Bronchial smooth muscle cell (primary cell): ENCODE data around the gene DPH7. TPM values are rescaled to one million over a fixed set of nuclear protein-coding genes. Genes with fewer than 3 reads are reported as not detected.

Experiments
- total RNA-seq: library from RNA; depleted of rRNA; stranded (reverse); fragments of >200 nt; gene quantifications from 2 replicates; pipeline ENCODE4 v1.2.1, GENCODE V29; 2014

The DPH7 gene
- 15.4 TPM in 2 replicates for total RNA-seq

DNA sequence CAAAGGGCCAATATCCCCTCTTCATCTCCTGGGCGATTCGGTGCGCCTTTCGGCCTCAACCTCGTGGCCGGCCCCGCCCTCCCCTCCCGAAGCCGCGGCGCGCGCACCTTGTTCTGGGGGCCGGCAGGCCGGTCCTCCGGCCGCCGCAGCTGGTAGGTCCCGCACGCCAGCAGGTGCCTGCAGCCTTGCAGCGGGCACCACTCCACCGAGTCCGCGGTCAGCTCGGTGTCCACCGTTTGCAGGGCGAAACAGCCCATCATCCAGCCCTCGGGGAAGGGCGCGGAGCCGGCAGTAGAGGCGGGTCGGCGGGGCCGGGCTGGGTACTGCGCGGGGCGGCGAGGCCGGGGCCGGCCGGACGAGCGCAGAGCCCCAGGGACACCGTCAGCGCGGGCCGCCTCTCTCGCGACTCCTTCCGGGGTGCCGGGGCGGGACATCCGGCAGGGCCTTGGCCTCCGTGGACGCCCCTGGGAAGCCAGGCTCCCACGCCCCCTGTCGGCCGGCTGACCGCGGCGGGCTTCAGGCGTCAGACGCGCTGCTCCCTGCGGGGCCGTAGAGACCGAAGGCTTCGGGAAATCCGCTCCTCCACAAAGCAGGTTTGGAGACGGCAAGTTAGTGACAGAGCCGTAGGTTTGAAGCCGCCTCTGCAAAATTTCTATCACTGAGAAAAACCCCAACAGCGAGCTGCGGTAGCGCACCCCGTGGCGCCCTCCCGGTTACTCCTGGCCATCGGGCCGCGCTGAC, at the start of gene DPH7:
DPH7 (minus strand) TSS at position 408 of the 741 bp plus-strand sequence; CDS start at position 260, 148 bp downstream.

DNA sequence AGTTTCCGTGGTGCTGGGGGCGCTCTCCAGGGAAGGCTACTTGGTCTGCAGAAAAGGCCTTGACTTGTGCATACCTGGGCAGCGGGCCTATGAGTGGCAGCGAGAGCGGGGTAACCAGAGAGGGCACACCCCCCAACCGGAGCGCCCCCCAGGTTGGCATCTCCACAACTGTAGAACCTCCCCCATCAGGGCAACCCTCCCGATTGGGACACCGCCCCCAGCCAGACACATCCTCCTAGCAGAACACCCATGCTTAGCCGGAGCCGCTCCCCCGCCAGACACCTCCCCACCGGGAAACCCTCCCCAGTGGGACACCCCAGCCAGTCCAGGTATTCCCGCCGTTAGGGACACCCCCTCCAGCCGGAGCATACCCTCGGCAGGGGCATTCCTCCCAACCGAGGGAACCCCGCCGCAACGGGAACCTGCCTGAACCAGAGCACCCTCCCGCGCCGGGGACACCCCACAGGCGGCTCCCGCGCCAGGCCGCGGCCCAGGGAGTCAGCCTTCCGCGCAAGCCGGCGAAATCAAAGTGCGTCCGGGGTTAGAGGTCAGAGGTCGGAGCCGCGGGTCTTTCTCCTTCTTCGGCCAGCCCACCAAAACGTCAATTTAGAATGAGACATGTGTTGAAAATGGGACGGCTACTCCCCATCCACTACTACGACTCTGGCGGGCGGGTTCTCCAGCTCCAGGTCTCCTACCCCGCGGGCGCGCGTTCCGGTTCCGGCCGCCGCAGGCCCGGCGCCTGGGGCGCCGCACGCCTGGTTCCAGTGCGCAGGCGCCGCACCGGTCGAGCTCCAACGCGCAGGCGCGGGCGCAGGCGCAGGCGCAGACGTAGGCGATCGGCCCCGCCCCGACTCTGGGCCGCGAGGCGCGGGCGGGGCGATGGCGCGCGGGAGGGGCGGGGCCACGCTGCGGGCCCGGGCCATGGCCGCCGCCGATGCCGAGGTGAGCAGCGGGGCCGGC, 39.7 kb upstream of the DPH7 start, which contains the start of gene EHMT1:
EHMT1 (plus strand) TSS at position 901 of the 963 bp plus-strand sequence; CDS start at position 925, 24 bp downstream.

DNA sequence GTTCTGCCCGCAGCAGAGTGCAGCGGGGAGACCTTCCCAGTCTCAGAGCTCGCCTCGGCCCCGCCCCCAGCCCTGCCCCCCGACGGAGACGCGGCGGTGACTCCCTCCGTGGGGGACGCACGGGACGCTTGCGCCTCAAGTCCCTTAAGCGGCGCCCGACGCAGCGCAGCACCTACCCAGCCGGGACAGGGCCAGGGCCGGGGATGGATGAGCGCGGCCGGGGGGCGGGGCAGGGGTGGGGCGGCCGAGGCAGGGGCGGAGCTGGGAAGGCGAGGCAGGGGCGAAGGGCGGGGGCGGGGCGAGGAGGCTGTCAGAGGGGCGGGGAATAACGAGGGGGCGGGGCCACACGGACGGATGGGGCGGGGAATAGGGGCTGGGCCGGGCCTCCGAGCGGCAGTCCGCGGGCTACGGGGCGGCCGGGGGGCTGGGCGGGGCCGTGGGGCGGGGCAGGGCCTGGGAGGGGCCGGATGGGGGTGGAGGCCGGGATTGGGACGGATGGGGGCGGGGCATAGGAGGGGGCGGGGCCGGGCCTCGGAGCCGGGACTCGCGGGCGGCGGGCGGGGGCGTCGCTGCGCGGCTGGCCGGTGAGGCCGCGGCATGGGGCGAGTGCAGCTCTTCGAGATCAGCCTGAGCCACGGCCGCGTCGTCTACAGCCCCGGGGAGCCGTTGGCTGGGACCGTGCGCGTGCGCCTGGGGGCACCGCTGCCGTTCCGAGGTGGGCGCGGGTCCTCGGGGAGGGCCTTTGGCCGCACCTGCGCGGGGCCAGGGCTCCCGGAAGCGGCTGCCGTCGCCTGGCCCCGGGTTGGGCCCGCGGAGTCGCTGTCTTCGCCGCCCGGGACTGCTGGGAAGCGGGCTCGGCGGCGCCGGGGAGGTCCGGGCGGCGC, 26.6 kb upstream of the DPH7 start, which contains the start of gene ARRDC1:
ARRDC1 (plus strand) TSS at position 566 of the 884 bp plus-strand sequence; CDS start at position 598, 32 bp downstream.

DNA sequence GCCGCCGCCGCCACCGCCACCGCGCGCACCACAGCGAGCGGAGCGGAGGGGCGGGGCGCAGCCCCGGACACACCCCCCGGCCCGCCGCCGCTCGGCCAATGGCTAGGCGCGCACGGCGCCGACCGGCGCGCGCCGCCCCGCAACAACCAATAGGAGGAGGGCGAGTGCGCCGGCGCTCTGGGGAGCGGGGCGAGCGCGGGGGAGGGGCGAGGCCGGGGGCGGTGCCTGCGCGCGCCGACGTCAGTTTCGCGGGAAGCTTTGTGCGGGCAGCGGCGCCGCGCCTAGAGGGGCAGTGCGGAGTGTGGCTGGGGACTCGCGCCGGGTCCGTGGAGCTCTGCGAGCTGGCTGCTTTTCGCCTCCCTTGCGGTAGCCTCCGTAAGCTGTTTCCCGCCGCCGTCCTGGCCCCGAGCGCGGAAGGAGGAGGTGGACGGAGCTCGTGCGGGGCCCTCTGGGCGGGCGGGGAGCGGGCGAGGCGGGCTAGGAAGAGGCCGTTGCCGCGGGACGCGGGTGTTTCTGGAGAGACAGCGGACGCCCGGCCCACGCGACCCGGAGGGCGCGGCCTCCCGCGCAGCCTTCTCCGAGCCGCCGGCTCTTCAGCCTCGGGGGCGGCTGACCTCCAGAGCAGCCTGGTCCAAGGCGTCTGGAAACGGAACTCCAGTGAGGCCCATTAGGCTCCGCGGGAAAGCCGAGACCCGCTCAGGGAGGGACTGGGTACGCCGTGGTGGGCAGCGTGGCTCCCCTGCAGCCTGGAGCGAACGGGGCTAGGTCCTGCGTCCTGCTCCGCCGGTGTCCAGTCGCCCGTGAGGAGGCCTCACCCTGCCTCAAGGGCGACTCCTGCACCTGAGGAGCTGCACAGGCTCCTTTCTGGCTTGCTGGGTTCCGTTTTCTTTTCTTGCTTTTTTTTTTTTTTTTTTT, 12.0 kb upstream of the DPH7 start, which contains the start of gene ZMYND19:
ZMYND19 (minus strand) TSS at position 44 of the 915 bp plus-strand sequence. CDS start 249 bp downstream, outside the sequence.

DNA sequence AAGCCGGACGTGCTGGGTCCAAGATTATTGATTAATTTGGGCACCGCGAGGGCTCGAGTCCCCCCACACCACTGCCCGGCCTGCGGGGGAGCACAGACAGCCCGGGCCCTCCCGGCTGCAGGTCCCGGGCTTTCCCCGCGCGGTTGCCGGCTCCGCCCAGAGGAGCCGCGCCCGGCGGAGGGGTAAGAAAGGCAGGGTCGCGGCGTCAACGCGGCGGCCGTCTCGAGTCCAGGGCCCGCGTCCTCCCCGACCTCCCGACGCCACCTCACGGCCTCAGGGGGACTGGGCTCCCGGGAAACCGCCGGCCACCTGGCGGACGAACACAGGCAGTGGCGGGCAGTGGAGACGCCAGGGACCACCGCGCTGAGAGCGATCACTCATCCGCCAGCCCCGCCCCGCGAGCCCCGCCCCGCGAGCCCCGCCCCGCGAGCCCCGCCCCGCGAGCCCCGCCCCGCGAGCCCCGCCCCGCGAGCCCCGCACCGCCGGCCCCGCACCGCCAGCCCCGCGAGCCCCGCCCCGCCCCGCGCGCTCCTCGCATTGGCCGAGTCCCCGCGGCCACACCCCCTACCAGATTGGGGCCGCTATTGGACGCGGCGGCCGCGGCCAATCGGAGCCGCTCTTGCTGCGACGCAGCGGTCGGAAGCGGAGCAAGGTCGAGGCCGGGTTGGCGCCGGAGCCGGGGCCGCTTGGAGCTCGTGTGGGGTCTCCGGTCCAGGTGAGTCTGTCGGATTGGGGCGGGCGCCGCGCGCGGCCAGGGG, 27.3 kb downstream of the DPH7 start, which contains the start of gene MRPL41:
MRPL41 (plus strand) TSS at position 616 of the 758 bp plus-strand sequence. CDS start 203 bp downstream, outside the sequence.

DNA sequence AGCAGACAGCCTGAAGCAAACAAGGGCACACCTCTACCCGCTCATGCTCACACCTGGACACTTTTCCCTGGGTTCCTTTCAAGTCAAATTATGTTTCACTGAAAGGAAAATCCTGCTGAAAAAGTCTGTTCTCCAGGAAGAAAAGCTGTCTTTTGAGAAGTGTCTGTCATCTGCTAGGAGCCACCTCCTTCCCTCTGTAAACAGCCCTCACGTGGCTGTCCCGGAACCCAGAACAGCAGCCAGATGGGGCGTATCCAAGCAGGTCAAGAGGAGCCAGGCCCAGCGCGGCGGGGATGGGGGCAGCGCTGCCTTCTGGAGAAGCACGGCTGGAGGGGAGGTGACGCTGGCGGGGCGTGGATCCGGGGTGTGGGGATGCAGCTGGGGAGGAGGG, 28.5 kb downstream of the DPH7 start, which contains the start of gene PNPLA7:
PNPLA7 (minus strand) TSS at position 172 of the 391 bp plus-strand sequence. CDS start 205 bp downstream, outside the sequence.

Other genes with a start within 250 kb of the DPH7 start
- gene EXD3, start 155.8 kb downstream of the DPH7 start, total RNA-seq, result 8.0 and 9.5 TPM in 2 replicates
- gene NOXA1, start 155.5 kb downstream of the DPH7 start, total RNA-seq, result 0.26 and 0.95 TPM in 2 replicates
- gene ENTPD8, start 137.6 kb downstream of the DPH7 start, total RNA-seq, result under 0.01 TPM in 1 of 2 replicates, not detected in the other
- 10.5 and 11.3 TPM in 2 replicates for gene NSMF, start 119.6 kb downstream of the DPH7 start, total RNA-seq
- 1.8 and 3.0 TPM in 2 replicates for gene PNPLA7, start 28.5 kb downstream of the DPH7 start, total RNA-seq
- 32.7 and 62.6 TPM in 2 replicates for gene MRPL41, start 27.0 kb downstream of the DPH7 start, total RNA-seq
- 8.6 and 8.7 TPM in 2 replicates for gene ZMYND19, start 11.6 kb upstream of the DPH7 start, total RNA-seq
- gene ARRDC1, start 26.8 kb upstream of the DPH7 start, total RNA-seq, result 11.7 and 11.8 TPM in 2 replicates
- 37.0 and 47.2 TPM in 2 replicates for gene EHMT1, start 40.1 kb upstream of the DPH7 start, total RNA-seq